ENCODE results near the gene SMYD3.
"Not testable (repeated sequence)": the region's sequence is repeated elsewhere in the genome, so short reads cannot be mapped to it uniquely, and the experiment has no call there.

The SMYD3 gene

GRCh38 chr1:245945136-245945535 lies 561.9 kb downstream of the SMYD3 start:
- H3K36me3 Mint-ChIP-seq (ENCODE audit: low read depth); H3K4me1 Mint-ChIP-seq (ENCODE audit: low read depth): not testable (repeated sequence)

DNA sequence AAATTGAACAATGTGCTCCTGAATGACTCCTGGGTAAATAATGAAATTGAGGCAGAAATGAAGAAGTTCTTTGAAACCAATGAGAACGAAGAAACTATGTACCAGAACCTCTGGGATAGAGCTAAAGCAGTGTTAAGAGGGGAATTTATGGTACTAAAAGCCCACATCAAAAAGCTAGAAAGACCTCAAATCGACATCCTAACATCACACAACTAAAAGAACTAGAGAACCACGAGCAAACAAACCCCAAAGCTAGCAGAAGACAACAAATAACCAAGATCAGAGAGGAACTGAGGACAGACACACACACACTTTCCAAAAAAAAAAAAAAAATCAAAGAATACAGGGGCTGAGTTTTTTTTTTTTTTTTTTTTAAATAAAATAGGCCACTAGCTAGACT lies 564.2 kb downstream of the SMYD3 start:
- no peak overlapping the region for H3K27ac Mint-ChIP-seq
- peaks cover 9% of the 10 kb centered on the region for H3K9me3 Mint-ChIP-seq
- peak overlapping the region; percentile 0 for H3K4me3 Mint-ChIP-seq

More at GRCh38 chr1:245945136-245945535, 561.9 kb downstream of the SMYD3 start:
- not testable (repeated sequence) for H3K4me3 Mint-ChIP-seq; H3K27me3 Mint-ChIP-seq (ENCODE audit: low read depth); H3K9me3 Mint-ChIP-seq; H3K27ac Mint-ChIP-seq

GRCh38 chr1:245941771-245942170 lies 565.3 kb downstream of the SMYD3 start:
- not testable (repeated sequence) for H3K4me1 Mint-ChIP-seq (ENCODE audit: low read depth); H3K4me3 Mint-ChIP-seq; H3K9me3 Mint-ChIP-seq; H3K27ac Mint-ChIP-seq; H3K36me3 Mint-ChIP-seq (ENCODE audit: low read depth); H3K27me3 Mint-ChIP-seq (ENCODE audit: low read depth)

More for the DNA sequence above, 564.2 kb downstream of the SMYD3 start:
- Mint-ChIP-seq H3K4me1 (ENCODE audit: low read depth) (peaks cover 9% of the 10 kb centered on the region), H3K36me3 (ENCODE audit: low read depth) (no peaks in the 10 kb centered on the region), H3K27me3 (ENCODE audit: low read depth) (peaks cover 4% of the 10 kb centered on the region)

DNA sequence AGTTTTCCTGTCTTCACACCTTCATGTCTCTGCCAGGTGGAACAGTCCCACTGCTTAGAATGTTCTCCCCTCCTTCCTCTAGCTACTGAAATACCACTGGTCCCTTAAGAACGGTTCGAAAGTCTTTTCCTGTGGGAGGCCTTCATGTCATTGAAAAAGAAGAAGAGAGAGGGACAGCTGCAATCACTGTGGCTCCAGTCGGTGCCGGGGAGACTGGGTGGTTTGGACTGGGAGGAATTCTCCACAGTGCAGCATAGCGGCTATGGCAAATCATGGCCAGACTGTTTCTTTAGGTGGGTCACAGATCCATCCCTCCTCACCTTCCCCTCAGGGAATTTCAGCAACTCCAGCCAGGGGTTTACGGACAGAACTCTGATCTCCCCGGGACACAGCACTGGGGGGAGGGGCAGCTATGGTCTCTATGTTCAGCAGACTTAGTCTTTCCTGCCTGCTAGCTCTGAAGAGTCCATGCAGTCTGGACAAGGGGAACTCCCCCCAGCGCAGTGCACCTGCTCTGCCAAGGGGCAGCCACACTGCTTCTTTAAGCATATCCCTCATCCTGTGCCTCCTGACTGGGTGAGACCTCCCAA lies 567.2 kb downstream of the SMYD3 start:
- H3K36me3 Mint-ChIP-seq (ENCODE audit: low read depth): no peaks in the 10 kb centered on the region
- H3K4me3 Mint-ChIP-seq: no peak overlapping the region
- peaks cover 8% of the 10 kb centered on the region for H3K27me3 Mint-ChIP-seq (ENCODE audit: low read depth)

DNA sequence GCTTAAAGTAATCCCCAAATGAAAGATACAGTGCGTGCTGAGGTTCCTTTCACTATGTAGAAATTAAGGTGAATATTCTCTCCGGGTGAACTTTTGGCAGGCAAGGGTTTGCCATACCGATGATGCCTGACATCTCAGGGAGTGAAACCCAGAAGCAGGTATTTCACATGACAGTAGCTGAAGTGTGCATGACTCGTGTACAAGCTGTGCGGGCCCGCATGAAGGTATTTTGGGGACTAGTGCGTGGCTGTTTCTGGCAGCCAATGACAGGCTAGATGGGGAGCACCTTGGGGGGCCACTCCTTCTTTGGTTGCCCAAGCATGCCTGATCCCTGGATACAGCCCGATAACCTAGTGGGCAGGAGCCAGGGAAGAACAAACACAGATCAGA lies 569.0 kb downstream of the SMYD3 start:
- Mint-ChIP-seq H3K4me1 (ENCODE audit: low read depth) (peaks cover 9% of the 10 kb centered on the region), H3K36me3 (ENCODE audit: low read depth) (no peaks in the 10 kb centered on the region), H3K4me3 (no peak overlapping the region), H3K27ac (no peak overlapping the region), H3K9me3 (no peaks in the 10 kb centered on the region), H3K27me3 (ENCODE audit: low read depth) (peaks cover 8% of the 10 kb centered on the region)

More for the DNA sequence above, 567.2 kb downstream of the SMYD3 start:
- Mint-ChIP-seq H3K4me1 (ENCODE audit: low read depth) (peaks cover 9% of the 10 kb centered on the region), H3K27ac (no peak overlapping the region), H3K9me3 (peaks cover 9% of the 10 kb centered on the region)

DNA sequence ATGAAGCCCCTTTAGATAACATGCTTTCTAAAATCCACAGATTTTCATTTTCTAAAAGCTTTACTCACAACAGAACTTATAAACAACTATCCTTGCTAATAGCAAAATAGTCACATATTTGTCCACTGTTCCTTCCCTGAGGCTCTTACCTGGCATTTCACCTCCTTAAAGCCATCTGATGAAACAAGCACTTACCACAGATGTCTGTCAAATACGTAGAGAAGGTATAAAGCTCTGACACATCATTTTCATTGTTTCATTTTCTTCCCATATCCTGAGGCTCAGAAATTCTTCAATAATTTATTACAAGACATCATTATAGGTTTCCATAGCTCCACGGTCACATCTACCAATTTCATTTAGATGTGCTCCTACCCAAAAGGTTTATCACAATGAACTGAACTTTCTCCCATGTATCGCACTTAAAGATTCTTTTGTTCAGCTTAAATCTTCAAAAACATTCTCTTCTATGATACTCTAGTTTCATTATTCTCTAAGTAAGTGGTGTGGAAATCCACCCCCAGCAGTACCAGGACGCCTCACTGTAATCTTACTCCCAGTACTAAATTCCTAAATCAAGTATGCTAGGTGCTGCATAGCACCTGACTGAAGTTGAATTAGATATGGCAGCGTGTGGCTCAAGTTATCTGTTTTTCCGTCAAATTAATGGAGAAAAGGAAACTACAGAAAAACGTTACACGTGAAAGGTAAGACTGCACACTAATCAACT lies 569.6 kb downstream of the SMYD3 start:
- Mint-ChIP-seq H3K9me3 (no peaks in the 10 kb centered on the region), H3K4me3 (no peak overlapping the region), H3K4me1 (ENCODE audit: low read depth) (peaks cover 3% of the 10 kb centered on the region), H3K36me3 (ENCODE audit: low read depth) (no peaks in the 10 kb centered on the region), H3K27ac (no peak overlapping the region), H3K27me3 (ENCODE audit: low read depth) (peaks cover 8% of the 10 kb centered on the region)

DNA sequence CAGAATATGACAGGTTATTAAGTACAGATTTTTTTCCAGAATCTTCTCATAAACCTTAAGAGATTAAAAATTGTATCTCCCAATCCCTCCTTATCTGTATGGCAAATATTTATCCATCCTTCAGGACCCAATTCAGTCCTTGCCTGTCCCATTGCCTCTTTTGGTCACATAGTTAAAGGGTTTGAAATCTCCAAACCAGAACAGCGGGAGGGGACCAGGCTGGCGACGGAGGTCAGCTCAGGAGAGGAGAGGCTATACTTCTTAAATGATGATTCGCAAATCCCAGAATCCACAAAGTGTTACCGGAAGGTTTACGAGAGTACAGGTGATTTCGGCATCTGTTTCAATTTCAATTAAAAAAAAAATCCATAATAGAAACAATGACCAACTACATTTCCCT lies 572.7 kb downstream of the SMYD3 start:
- H3K4me3 Mint-ChIP-seq: no peak overlapping the region
- no peaks in the 10 kb centered on the region for H3K36me3 Mint-ChIP-seq (ENCODE audit: low read depth)
- H3K27ac Mint-ChIP-seq: no peak overlapping the region
- no peaks in the 10 kb centered on the region for H3K4me1 Mint-ChIP-seq (ENCODE audit: low read depth)
- H3K9me3 Mint-ChIP-seq: no peaks in the 10 kb centered on the region
- H3K27me3 Mint-ChIP-seq (ENCODE audit: low read depth): peaks cover 5% of the 10 kb centered on the region

DNA sequence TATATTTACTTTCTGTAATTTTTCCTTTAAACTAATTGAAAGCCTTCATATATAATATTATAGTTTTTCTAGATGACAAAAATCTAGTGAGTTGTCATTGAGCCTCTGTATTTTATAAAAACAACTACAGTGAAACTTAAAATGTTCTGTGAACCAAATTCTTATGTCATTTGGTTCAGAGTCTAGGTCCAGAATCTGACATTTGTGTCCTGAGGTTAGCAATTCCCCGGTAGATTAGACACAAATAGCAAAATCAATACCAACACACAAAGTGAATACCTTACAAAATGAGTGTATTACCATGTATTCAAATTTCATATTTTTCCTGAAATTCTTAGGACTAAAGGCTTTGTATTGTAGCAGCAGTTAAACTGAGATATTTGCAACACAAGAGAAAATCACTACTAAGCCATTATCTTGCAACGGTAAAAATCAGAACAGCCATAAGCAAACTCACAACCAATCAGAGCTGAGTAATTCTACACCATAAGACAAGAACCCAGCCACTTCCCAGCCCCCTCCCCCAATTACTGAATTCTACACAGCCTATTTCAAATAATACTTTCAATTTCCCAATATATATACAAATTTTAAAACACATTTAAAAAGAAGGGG lies 573.5 kb downstream of the SMYD3 start:
- H3K36me3 Mint-ChIP-seq (ENCODE audit: low read depth): no peaks in the 10 kb centered on the region
- peaks cover 5% of the 10 kb centered on the region for H3K27me3 Mint-ChIP-seq (ENCODE audit: low read depth)
- no peaks in the 10 kb centered on the region for H3K9me3 Mint-ChIP-seq
- H3K4me3 Mint-ChIP-seq: no peak overlapping the region
- no peak overlapping the region for H3K27ac Mint-ChIP-seq
- H3K4me1 Mint-ChIP-seq (ENCODE audit: low read depth): no peaks in the 10 kb centered on the region

DNA sequence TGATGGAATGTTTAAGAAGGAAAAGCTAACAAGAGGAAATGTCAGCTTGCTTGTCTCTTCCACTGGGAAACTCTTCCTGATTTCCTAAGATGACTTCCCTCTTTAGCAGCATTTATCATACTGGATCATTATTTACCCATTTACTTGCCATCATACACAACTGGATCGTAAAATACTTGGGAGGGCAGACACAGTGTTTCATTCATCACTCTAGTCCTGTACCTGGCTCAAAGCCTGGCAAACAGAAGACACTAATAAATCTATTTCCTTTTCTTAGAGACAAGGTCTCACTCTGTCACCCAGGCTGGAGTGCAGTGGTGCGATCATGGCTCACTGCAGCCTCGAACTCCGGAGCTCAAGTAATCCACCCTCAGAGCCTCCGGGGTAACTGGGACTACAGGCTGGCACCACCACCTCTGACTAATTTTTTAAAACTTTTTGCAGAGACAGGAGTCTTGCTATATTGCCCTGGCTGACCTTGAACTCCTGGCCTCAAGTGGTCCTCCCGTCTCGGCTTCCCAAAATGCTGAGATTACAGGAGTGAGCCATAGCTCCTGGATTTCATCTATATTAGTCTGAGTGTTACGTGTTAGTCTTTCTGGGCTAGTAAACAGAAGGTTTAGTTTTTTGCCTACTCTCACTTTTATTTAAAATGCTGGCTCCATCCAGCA lies 574.6 kb downstream of the SMYD3 start:
- Mint-ChIP-seq H3K4me3 (no peak overlapping the region), H3K9me3 (no peaks in the 10 kb centered on the region), H3K27ac (no peak overlapping the region), H3K27me3 (ENCODE audit: low read depth) (peaks cover 5% of the 10 kb centered on the region), H3K36me3 (ENCODE audit: low read depth) (no peaks in the 10 kb centered on the region), H3K4me1 (ENCODE audit: low read depth) (no peaks in the 10 kb centered on the region)

- Mint-ChIP-seq H3K27me3 (ENCODE audit: low read depth) (peaks cover 5% of the 10 kb centered on the region), H3K36me3 (ENCODE audit: low read depth) (no peaks in the 10 kb centered on the region), H3K27ac (no peak overlapping the region), H3K4me1 (ENCODE audit: low read depth) (no peaks in the 10 kb centered on the region), H3K9me3 (no peaks in the 10 kb centered on the region), H3K4me3 (no peak overlapping the region)
Observed at GRCh38 chr1:245931450-245931849, 575.6 kb downstream of the SMYD3 start.

DNA sequence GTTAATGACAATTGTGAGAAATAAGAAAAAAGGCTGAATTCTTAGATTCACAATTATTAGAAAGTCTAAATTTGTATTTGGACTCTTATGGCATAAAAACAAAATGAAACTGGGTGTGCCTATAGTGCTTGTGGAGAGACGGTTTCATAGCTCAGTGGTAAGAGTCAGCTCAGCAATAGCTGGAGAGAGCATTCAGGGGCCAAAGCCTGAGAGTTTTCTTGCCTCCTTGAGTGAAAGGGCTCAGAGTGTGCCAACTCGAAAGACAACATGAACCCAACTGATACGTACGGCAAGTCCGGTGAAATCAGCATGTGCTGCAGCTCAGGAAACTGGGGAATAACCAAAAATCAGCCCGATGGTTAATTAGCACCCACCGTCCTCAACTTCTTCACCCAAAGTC lies 577.9 kb downstream of the SMYD3 start:
- H3K4me1 Mint-ChIP-seq (ENCODE audit: low read depth): no peaks in the 10 kb centered on the region
- H3K27me3 Mint-ChIP-seq (ENCODE audit: low read depth): no peaks in the 10 kb centered on the region
- no peak overlapping the region for H3K27ac Mint-ChIP-seq
- no peak overlapping the region for H3K4me3 Mint-ChIP-seq
- no peaks in the 10 kb centered on the region for H3K9me3 Mint-ChIP-seq
- H3K36me3 Mint-ChIP-seq (ENCODE audit: low read depth): no peaks in the 10 kb centered on the region

DNA sequence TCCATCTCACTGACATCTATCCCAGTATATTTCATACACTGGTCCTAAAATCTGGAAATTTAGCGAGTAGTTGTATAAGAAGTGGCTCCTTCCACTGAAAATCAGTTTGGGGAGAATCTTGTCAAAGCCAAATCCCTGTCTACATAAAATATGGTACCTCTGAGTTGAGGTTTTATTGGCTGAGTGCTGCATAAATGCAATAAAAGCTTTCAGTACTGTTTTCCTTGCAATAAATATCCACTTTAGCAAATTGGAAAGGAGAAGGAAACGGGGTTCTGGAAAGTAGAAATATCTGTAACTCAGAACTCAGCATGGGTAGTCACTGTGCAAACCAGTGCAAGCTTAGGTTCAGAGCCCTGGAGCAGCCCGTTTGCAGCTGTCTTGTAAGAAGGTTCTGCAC lies 580.2 kb downstream of the SMYD3 start:
- Mint-ChIP-seq H3K36me3 (ENCODE audit: low read depth) (no peaks in the 10 kb centered on the region), H3K27ac (no peak overlapping the region)

GRCh38 chr1:245923215-245923614 lies 583.9 kb downstream of the SMYD3 start:
- Mint-ChIP-seq H3K36me3 (ENCODE audit: low read depth) (no peaks in the 10 kb centered on the region), H3K9me3 (peaks cover 9% of the 10 kb centered on the region), H3K4me3 (no peak overlapping the region), H3K27ac (no peak overlapping the region), H3K27me3 (ENCODE audit: low read depth) (no peaks in the 10 kb centered on the region), H3K4me1 (ENCODE audit: low read depth) (no peaks in the 10 kb centered on the region)

More for the DNA sequence above, 580.2 kb downstream of the SMYD3 start:
- Mint-ChIP-seq H3K9me3 (no peaks in the 10 kb centered on the region), H3K4me1 (ENCODE audit: low read depth) (no peaks in the 10 kb centered on the region), H3K4me3 (no peak overlapping the region), H3K27me3 (ENCODE audit: low read depth) (no peaks in the 10 kb centered on the region)

GRCh38 chr1:245921417-245921816 lies 585.7 kb downstream of the SMYD3 start:
- Mint-ChIP-seq H3K9me3 (peaks cover 9% of the 10 kb centered on the region), H3K4me1 (ENCODE audit: low read depth) (no peaks in the 10 kb centered on the region), H3K4me3 (no peak overlapping the region), H3K27me3 (ENCODE audit: low read depth) (no peaks in the 10 kb centered on the region), H3K36me3 (ENCODE audit: low read depth) (no peaks in the 10 kb centered on the region), H3K27ac (no peak overlapping the region)

GRCh38 chr1:245917403-245917802 lies 589.7 kb downstream of the SMYD3 start:
- Mint-ChIP-seq H3K9me3 (peaks cover 12% of the 10 kb centered on the region), H3K4me1 (ENCODE audit: low read depth) (no peaks in the 10 kb centered on the region), H3K4me3 (no peak overlapping the region), H3K36me3 (ENCODE audit: low read depth) (peaks cover 2% of the 10 kb centered on the region), H3K27ac (no peak overlapping the region), H3K27me3 (ENCODE audit: low read depth) (no peaks in the 10 kb centered on the region)
